Testis (tissue), 3 donors: ENCODE data around the gene OR6B1. TPM values are rescaled to one million over a fixed set of nuclear protein-coding genes. Genes with fewer than 3 reads are reported as not detected.

Experiments used
- DNase-seq: peaks from one replicate; pipeline ENCODE4 v3.0.0-alpha.2; 2019
- H3K27ac ChIP-seq, 2 donors: fragments of 200-600 bp; sonication (generic); one replicate each; pipeline ENCODE4 v1.5.1; 2019
- H3K27me3 ChIP-seq: fragments of 200-600 bp; sonication (generic); one replicate; pipeline ENCODE4 v1.5.1; 2019
- H3K36me3 ChIP-seq: fragments of 200-600 bp; sonication (generic); one replicate; pipeline ENCODE4 v1.5.1; 2017; ENCODE audit warnings: low read depth; ENCODE audit errors: missing control alignments
- H3K4me1 ChIP-seq: fragments of 200-600 bp; sonication (generic); one replicate; pipeline ENCODE4 v1.5.1; 2019
- H3K4me3 ChIP-seq, 2 donors: fragments of 200-600 bp; sonication (generic); one replicate each; pipeline ENCODE4 v1.5.1; 2017 to 2019
- H3K9me3 ChIP-seq: fragments of 200-600 bp; sonication (generic); one replicate; pipeline ENCODE4 v1.5.1; 2017
- CTCF ChIP-seq, 3 experiments: fragments of 450-650 bp in 2 of 3; fragments of 200-600 bp in 1 of 3; sonication (generic) in 1 of 3; IDR thresholded peaks; one replicate each; pipeline ENCODE4 v1.5.1; 2016 to 2019; ENCODE audit warnings: antibody characterized with exemption in 3 of 3, mild to moderate bottlenecking in 2 of 3, moderate library complexity in 1 of 3
- POLR2A ChIP-seq: fragments of 450-650 bp; IDR thresholded peaks from one replicate; pipeline ENCODE4 v1.6.1; 2017; ENCODE audit warnings: antibody characterized with exemption, mild to moderate bottlenecking, moderate library complexity
- whole genome bisulfite sequencing, 2 donors: methylation state at CpG; one replicate each; pipeline ENCODE4 v1.1.5; 2018; 5-methylcytosine and 5-hydroxymethylcytosine counted together
- intact Hi-C: fragments of 100-400 bp; cut with DNase I; formaldehyde crosslinking; loops from one replicate; pipeline ENCODE4 v1.15.1; 2023; ENCODE audit warnings: low total_unique reads
- polyA plus RNA-seq: library from polyadenylated mRNA; stranded (reverse); fragments of 350-450 nt; fragmentation: Illumina TruSeq; extraction: RNeasy Lipid Tissue Mini Kit (QIAGEN cat#74804); gene quantifications from one replicate; pipeline ENCODE4 v1.2.3, GENCODE V29; 2014; ENCODE audit warnings: low read depth, low replicate concordance; ENCODE audit not compliant: insufficient read depth
- total RNA-seq, 2 donors: library from RNA; depleted of rRNA; stranded (reverse); fragments of >200 nt; gene quantifications; one replicate each; pipeline ENCODE4 v1.2.3, GENCODE V29; 2016

The OR6B1 gene
- total and polyA plus RNA-seq, 3 donors from 2014 or later, result 0.53 to 1.8 (median 1.4) TPM

GRCh38 chr7:143992670-143993069 lies 7.5 kb upstream of the OR6B1 start:
- H3K36me3 ChIP-seq, result no peaks in the 10 kb centered on the region
- no peak for DNase-seq
- no peak overlapping the region for H3K27ac ChIP-seq
- H3K27me3 ChIP-seq, result no peaks in the 10 kb centered on the region
- TF ChIP-seq CTCF (IDR thresholded peaks at IDR 0.05), result no peak
- no peak for TF ChIP-seq POLR2A
- H3K4me1 ChIP-seq, result no peaks in the 10 kb centered on the region
- H3K4me3 ChIP-seq, result no peak overlapping the region
- intact Hi-C loops, result no loop called here
- no peaks in the 10 kb centered on the region for H3K9me3 ChIP-seq

GRCh38 chr7:143993924-143994323 lies 6.2 kb upstream of the OR6B1 start:
- WGBS, 2 donors, result 91 to 95% methylated on average over 3 of the region's 3 CpGs
- H3K36me3 ChIP-seq, result no peaks in the 10 kb centered on the region
- H3K4me3 ChIP-seq, result no peak overlapping the region
- DNase-seq, result no peak
- no peak overlapping the region for H3K27ac ChIP-seq
- H3K9me3 ChIP-seq, result no peaks in the 10 kb centered on the region
- no peaks in the 10 kb centered on the region for H3K27me3 ChIP-seq
- no peak for TF ChIP-seq POLR2A
- TF ChIP-seq CTCF (IDR thresholded peaks at IDR 0.05), result no peak
- intact Hi-C loops, result no loop called here
- H3K4me1 ChIP-seq, result no peaks in the 10 kb centered on the region

- H3K9me3 ChIP-seq, result no peaks in the 10 kb centered on the region
- H3K36me3 ChIP-seq, result no peaks in the 10 kb centered on the region
- DNase-seq, result no peak
- no peak overlapping the region for H3K27ac ChIP-seq
- intact Hi-C loops, result no loop called here
- H3K27me3 ChIP-seq, result no peaks in the 10 kb centered on the region
- 81% methylated on average over 3 of the region's 3 CpGs for WGBS, 2 donors
- no peaks in the 10 kb centered on the region for H3K4me1 ChIP-seq
- H3K4me3 ChIP-seq, result no peak overlapping the region
- TF ChIP-seq CTCF (IDR thresholded peaks at IDR 0.05) (no peak), POLR2A (no peak)
Measured at GRCh38 chr7:144001543-144001942, 1.4 kb downstream of the OR6B1 start.

GRCh38 chr7:144004703-144005102 lies 4.6 kb downstream of the OR6B1 start:
- no peak for DNase-seq
- no peak overlapping the region for H3K27ac ChIP-seq
- H3K36me3 ChIP-seq, result no peaks in the 10 kb centered on the region
- no peaks in the 10 kb centered on the region for H3K9me3 ChIP-seq
- no peaks in the 10 kb centered on the region for H3K4me1 ChIP-seq
- no peaks in the 10 kb centered on the region for H3K27me3 ChIP-seq
- 75 to 83% methylated on average over 5 of the region's 5 CpGs for WGBS, 2 donors
- TF ChIP-seq POLR2A (no peak), CTCF (IDR thresholded peaks at IDR 0.05) (no peak)
- no peak overlapping the region for H3K4me3 ChIP-seq
- intact Hi-C loops, result no loop called here

GRCh38 chr7:144006029-144006691 lies 6.0 kb downstream of the OR6B1 start:
- Histone ChIP-seq H3K27me3 (no peaks in the 10 kb centered on the region), H3K36me3 (no peaks in the 10 kb centered on the region), H3K27ac (no peak overlapping the region), H3K4me3 (no peak overlapping the region), H3K4me1 (no peaks in the 10 kb centered on the region), H3K9me3 (no peaks in the 10 kb centered on the region)
- 40 to 49% methylated on average over 1 of the region's 1 CpG for WGBS, 2 donors
- intact Hi-C loops, result no loop called here
- TF ChIP-seq CTCF (IDR thresholded peaks at IDR 0.05), result no peak
- TF ChIP-seq POLR2A, result no peak
- no peak for DNase-seq
